HUES6 (cell line): ENCODE data around the gene PLCG2.

Source experiments
- H3K27ac ChIP-seq: 2 replicates; pipeline ENCODE4 v1.7.0; 2013; ENCODE audit warnings: low read depth, mild to moderate bottlenecking, low read length, inconsistent platforms
- H3K27me3 ChIP-seq: 2 replicates; pipeline ENCODE4 v1.6.1; 2013; ENCODE audit warnings: low read length; ENCODE audit not compliant: control insufficient read depth, insufficient read depth
- H3K36me3 ChIP-seq: 2 replicates; pipeline ENCODE4 v1.6.1; 2013; ENCODE audit warnings: low read length; ENCODE audit not compliant: control insufficient read depth, insufficient read depth
- H3K4me1 ChIP-seq: 2 replicates; pipeline ENCODE4 v1.6.1; 2013; ENCODE audit warnings: low read length; ENCODE audit not compliant: control insufficient read depth, insufficient read depth
- H3K4me3 ChIP-seq: 2 replicates; pipeline ENCODE4 v1.5.1; 2013; ENCODE audit warnings: low read depth, low read length
- H3K9ac ChIP-seq: one replicate; pipeline ENCODE4 v1.6.1; 2013; ENCODE audit warnings: mild to moderate bottlenecking, low read length
- H3K9me3 ChIP-seq: 2 replicates; pipeline ENCODE4 v1.6.1; 2013; ENCODE audit warnings: low read depth, low read length; ENCODE audit not compliant: control insufficient read depth, insufficient read depth

PLCG2 gene

GRCh38 chr16:81832801-81833547 lies 53.9 kb downstream of the PLCG2 start:
- H3K27ac ChIP-seq: no peak overlapping the region
- H3K36me3 ChIP-seq: no peaks in the 10 kb centered on the region
- H3K9ac ChIP-seq: no peak overlapping the region
- no peak overlapping the region for H3K4me3 ChIP-seq
- H3K4me1 ChIP-seq: peaks cover 18% of the 10 kb centered on the region
- no peaks in the 10 kb centered on the region for H3K9me3 ChIP-seq
- no peaks in the 10 kb centered on the region for H3K27me3 ChIP-seq

DNA sequence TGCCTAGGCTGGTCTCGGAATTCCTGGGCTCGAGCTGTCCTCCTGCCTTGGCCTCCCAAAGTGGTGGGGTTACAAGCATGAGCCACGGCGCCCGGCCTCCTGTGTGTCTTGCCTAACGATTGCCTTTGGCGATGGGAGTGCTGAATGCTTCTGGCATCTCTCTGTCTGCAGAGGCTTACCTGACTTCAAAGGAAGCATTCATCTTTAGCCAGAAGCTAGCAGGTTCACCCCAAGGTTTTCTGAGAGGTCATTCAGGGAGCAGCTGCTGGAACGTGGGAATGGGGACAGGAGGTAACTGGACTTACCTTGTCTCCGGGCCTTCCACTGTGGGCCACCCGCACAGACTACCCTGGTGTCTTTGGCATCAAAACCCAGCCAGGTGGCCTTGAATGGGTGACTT lies 54.7 kb downstream of the PLCG2 start:
- no peak overlapping the region for H3K27ac ChIP-seq
- peaks cover 14% of the 10 kb centered on the region for H3K4me1 ChIP-seq
- no peaks in the 10 kb centered on the region for H3K9me3 ChIP-seq
- no peaks in the 10 kb centered on the region for H3K36me3 ChIP-seq
- no peaks in the 10 kb centered on the region for H3K27me3 ChIP-seq
- no peak overlapping the region for H3K9ac ChIP-seq
- no peak overlapping the region for H3K4me3 ChIP-seq

DNA sequence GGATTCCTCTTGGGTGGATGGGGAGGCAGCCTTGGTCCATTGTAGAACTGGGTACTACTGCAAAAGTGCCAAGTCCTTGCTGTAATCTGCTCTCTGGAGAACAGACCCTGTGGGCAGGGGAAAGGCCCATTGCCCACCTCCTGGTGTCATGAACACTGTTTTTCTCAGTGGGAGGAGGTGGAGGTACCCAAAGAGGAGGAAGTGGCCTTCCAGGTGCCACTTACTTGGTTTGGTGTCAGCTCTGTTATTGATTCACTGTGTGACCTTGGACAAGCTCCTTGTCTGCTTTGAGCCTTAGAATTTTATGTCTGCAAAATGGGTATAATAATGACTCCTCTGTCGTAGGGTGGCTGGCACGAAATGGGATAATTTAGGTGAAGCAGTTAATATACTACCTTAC lies 55.8 kb downstream of the PLCG2 start:
- peaks cover 14% of the 10 kb centered on the region for H3K4me1 ChIP-seq
- H3K27me3 ChIP-seq: no peaks in the 10 kb centered on the region
- H3K9me3 ChIP-seq: no peaks in the 10 kb centered on the region
- H3K9ac ChIP-seq: no peak overlapping the region
- no peak overlapping the region for H3K27ac ChIP-seq
- H3K36me3 ChIP-seq: no peaks in the 10 kb centered on the region
- no peak overlapping the region for H3K4me3 ChIP-seq

- Histone ChIP-seq H3K27ac (no peak overlapping the region), H3K4me1 (peaks cover 11% of the 10 kb centered on the region), H3K4me3 (no peak overlapping the region), H3K27me3 (no peaks in the 10 kb centered on the region), H3K9me3 (0 out of 2 replicates have a peak, but pooled peaks cover 2% of the 10 kb centered on the region), H3K9ac (no peak overlapping the region), H3K36me3 (no peaks in the 10 kb centered on the region)
These were observed 57.4 kb downstream of the PLCG2 start for GRCh38 chr16:81836279-81837054.

DNA sequence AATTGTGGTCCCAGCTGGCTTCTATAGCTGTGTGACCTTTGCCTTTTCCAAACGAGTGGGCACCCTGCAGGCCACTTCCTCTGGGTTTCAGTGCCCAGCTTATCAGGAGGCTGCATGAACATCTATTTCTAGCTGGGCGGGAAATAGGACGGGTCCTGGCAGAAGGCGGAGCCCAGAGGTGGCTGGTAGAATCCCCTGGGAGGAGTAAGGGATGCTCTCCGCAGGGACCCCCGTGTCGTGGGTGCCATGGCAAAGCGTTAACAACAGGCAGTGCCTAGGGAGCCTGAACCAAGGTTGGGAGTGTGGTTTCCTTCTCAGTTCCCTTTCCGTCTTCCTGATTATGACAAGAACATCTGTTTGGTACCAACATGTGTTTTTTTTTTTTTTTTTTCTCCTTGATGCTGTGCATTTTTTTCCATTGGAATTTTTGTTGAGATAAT lies 58.2 kb downstream of the PLCG2 start:
- Histone ChIP-seq H3K36me3 (no peaks in the 10 kb centered on the region), H3K27me3 (no peaks in the 10 kb centered on the region), H3K9me3 (0 out of 2 replicates have a peak, but pooled peaks cover 2% of the 10 kb centered on the region), H3K9ac (no peak overlapping the region), H3K4me1 (peaks cover 2% of the 10 kb centered on the region; the same call in 1 of the 2 replicates), H3K27ac (no peak overlapping the region), H3K4me3 (no peak overlapping the region)

DNA sequence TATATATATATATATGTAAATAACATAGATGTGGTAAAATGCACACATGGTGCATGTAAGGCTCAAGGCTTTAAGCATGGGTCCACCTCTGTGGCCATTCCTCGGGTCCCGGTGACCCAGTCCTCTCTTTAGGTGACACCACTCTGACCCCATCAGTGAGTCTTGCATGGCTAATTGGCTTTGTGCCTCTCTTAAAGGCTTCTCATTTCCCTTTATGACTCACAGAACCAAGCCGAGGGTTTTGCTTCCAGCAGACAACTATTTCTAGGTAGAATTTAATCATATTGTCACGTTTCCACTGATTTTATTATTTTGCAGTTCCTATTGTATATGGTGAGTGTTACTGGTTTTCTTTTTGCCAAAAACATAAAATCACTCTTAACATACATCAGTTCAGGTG lies 59.7 kb downstream of the PLCG2 start:
- Histone ChIP-seq H3K4me3 (no peak overlapping the region), H3K9ac (no peak overlapping the region), H3K27ac (no peak overlapping the region), H3K9me3 (0 out of 2 replicates have a peak, but pooled peaks cover 2% of the 10 kb centered on the region), H3K27me3 (no peaks in the 10 kb centered on the region), H3K36me3 (no peaks in the 10 kb centered on the region), H3K4me1 (no peaks in the 10 kb centered on the region)

DNA sequence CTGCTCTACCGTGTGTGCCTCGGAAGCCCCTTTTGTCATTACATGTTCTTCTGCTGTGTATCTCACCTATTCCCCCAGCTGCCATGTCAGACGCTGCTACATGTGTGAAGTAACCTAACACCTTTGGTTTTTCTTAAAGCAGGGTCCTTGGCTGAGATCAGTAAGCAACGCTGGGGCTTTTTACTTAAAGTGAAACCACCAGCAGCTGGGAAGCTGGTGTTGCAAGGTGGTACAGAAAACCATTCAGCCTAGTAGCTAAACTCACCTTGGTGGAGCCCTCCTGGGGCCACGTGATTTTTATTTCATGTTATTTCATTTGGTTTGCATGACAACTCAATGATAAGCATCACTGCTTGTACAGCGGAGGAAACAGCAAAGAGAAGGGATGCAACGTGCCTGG lies 62.6 kb downstream of the PLCG2 start:
- Histone ChIP-seq H3K36me3 (no peaks in the 10 kb centered on the region), H3K27ac (no peak overlapping the region), H3K9ac (no peak overlapping the region), H3K4me3 (no peak overlapping the region), H3K27me3 (no peaks in the 10 kb centered on the region), H3K9me3 (0 out of 2 replicates have a peak, but pooled peaks cover 2% of the 10 kb centered on the region), H3K4me1 (no peaks in the 10 kb centered on the region)

GRCh38 chr16:81842564-81843242 lies 63.6 kb downstream of the PLCG2 start:
- H3K9ac ChIP-seq: no peak overlapping the region
- H3K27me3 ChIP-seq: no peaks in the 10 kb centered on the region
- H3K4me3 ChIP-seq: no peak overlapping the region
- no peaks in the 10 kb centered on the region for H3K4me1 ChIP-seq
- no peak overlapping the region for H3K27ac ChIP-seq
- H3K36me3 ChIP-seq: no peaks in the 10 kb centered on the region
- 0 out of 2 replicates have a peak, but pooled peaks cover 2% of the 10 kb centered on the region for H3K9me3 ChIP-seq

DNA sequence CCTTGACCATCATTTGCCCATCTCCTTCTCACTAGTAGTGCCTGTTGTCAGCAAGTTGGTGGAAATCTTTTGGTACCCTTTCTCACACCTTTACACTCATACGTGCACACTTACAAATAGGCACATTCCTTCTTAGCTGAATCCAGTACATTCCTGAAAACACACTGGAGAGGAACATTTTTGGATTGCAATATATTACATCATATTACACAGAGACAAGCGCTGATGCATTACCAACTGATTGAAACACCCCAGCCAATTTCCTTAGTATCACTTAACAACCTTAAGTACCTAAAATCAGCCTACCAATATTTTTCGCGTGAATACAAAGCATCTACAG lies 64.1 kb downstream of the PLCG2 start:
- H3K9me3 ChIP-seq: 0 out of 2 replicates have a peak, but pooled peaks cover 2% of the 10 kb centered on the region
- no peak overlapping the region for H3K4me3 ChIP-seq
- no peaks in the 10 kb centered on the region for H3K4me1 ChIP-seq
- H3K27me3 ChIP-seq: no peaks in the 10 kb centered on the region
- H3K9ac ChIP-seq: no peak overlapping the region
- H3K27ac ChIP-seq: no peak overlapping the region
- no peaks in the 10 kb centered on the region for H3K36me3 ChIP-seq

GRCh38 chr16:81843683-81844082 lies 64.6 kb downstream of the PLCG2 start:
- H3K36me3 ChIP-seq: no peaks in the 10 kb centered on the region
- H3K4me3 ChIP-seq: no peak overlapping the region
- H3K27ac ChIP-seq: no peak overlapping the region
- H3K27me3 ChIP-seq: no peaks in the 10 kb centered on the region
- H3K9ac ChIP-seq: no peak overlapping the region
- H3K9me3 ChIP-seq: 0 out of 2 replicates have a peak, but pooled peaks cover 2% of the 10 kb centered on the region
- H3K4me1 ChIP-seq: no peaks in the 10 kb centered on the region

DNA sequence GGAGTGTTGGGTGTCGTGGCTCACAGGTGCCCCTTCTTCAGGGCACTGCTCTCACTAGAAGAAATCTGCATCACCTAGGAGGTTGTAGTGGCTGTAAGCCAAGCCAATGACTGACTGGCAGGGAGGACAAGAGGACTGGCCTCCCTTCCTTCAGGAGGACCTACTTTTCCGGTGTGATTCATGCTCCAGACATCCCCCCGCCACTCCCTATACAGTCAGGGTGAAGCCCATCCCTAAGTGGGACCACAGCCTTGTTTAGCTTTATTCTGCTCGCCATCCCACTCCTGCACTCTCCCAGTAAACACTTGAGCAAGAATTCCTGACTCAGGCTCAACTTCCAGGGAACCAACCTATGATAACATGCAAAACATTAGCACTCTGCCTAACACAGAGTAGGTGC lies 67.0 kb downstream of the PLCG2 start:
- Histone ChIP-seq H3K27me3 (no peaks in the 10 kb centered on the region), H3K36me3 (no peaks in the 10 kb centered on the region), H3K4me1 (no peaks in the 10 kb centered on the region), H3K4me3 (no peak overlapping the region), H3K9ac (no peak overlapping the region), H3K27ac (no peak overlapping the region), H3K9me3 (no peaks in the 10 kb centered on the region)
